OCI-LY1 (cell line): ENCODE measurements around the gene CRISPLD2.

Source experiments
- H2AFZ ChIP-seq: fragments of 200-600 bp; sonication (generic), shearing (Covaris generic); 2 replicates; pipeline ENCODE4 v1.6.0; 2014; ENCODE audit warnings: antibody characterized with exemption, mild to moderate bottlenecking, low read length
- H3F3A ChIP-seq: fragments of 200-600 bp; sonication (generic), shearing (Covaris generic); 2 replicates; pipeline ENCODE4 v1.6.0; 2014; ENCODE audit warnings: mild to moderate bottlenecking, antibody characterized with exemption, low read length, moderate library complexity; ENCODE audit not compliant: insufficient read depth
- H3K27ac ChIP-seq: fragments of 200-600 bp; sonication (generic); 2 replicates; pipeline ENCODE4 v1.5.1; 2014; ENCODE audit warnings: low read length, mixed run types, mild to moderate bottlenecking, low read depth; ENCODE audit not compliant: poor library complexity, severe bottlenecking
- H3K27me3 ChIP-seq: fragments of 200-600 bp; sonication (generic); 2 replicates; pipeline ENCODE4 v1.6.0; 2014; ENCODE audit warnings: antibody characterized with exemption, mild to moderate bottlenecking, low read length, moderate library complexity; ENCODE audit not compliant: insufficient read depth
- H3K36me3 ChIP-seq: fragments of 200-600 bp; sonication (generic); 2 replicates; pipeline ENCODE4 v1.6.1; 2014; ENCODE audit warnings: mild to moderate bottlenecking, antibody characterized with exemption, low read length, moderate library complexity, mixed read lengths; ENCODE audit not compliant: insufficient read depth
- H3K4me1 ChIP-seq: fragments of 200-600 bp; sonication (generic); 2 replicates; pipeline ENCODE4 v1.5.1; 2014; ENCODE audit warnings: mild to moderate bottlenecking, low read length, moderate library complexity; ENCODE audit not compliant: insufficient read depth, severe bottlenecking
- H3K4me2 ChIP-seq: fragments of 200-600 bp; sonication (generic), shearing (Covaris generic); 2 replicates; pipeline ENCODE4 v1.6.1; 2014; ENCODE audit warnings: low read length
- H3K4me3 ChIP-seq: fragments of 200-600 bp; sonication (generic); 2 replicates; pipeline ENCODE4 v1.5.1; 2014; ENCODE audit warnings: low read length, low read depth, mild to moderate bottlenecking, mixed read lengths; ENCODE audit not compliant: poor library complexity, severe bottlenecking
- H3K79me2 ChIP-seq: fragments of 200-600 bp; shearing (Covaris generic); 2 replicates; pipeline ENCODE4 v1.6.1; 2016; ENCODE audit warnings: mixed run types, low read length, mixed read lengths; ENCODE audit not compliant: insufficient read depth
- H3K9ac ChIP-seq: fragments of 200-600 bp; sonication (generic), shearing (Covaris generic); 2 replicates; pipeline ENCODE4 v1.6.1; 2014; ENCODE audit warnings: mild to moderate bottlenecking, low read length, mixed read lengths
- H3K9me2 ChIP-seq: fragments of 200-600 bp; sonication (generic), shearing (Covaris generic); 2 replicates; pipeline ENCODE4 v1.6.1; 2014; ENCODE audit warnings: low read depth, mild to moderate bottlenecking, low read length, mixed read lengths
- H3K9me3 ChIP-seq: fragments of 200-600 bp; shearing (Covaris generic); 2 replicates; pipeline ENCODE4 v1.6.1; 2014; ENCODE audit warnings: low read length, mixed read lengths
- H4K20me1 ChIP-seq: fragments of 200-600 bp; sonication (generic), shearing (Covaris generic); 2 replicates; pipeline ENCODE4 v1.6.0; 2016; ENCODE audit warnings: mild to moderate bottlenecking, low read length; ENCODE audit not compliant: insufficient read depth
- EZH2 ChIP-seq: fragments of 200-600 bp; sonication (generic), shearing (Covaris generic); IDR thresholded peaks from 2 replicates; pipeline ENCODE4 v1.8.0; 2017; ENCODE audit warnings: borderline replicate concordance, mixed run types, mild to moderate bottlenecking, antibody characterized with exemption, low read length, moderate library complexity, mixed read lengths
- TF ChIP-seq, protein P1 (sequence below): fragments of 200-600 bp; sonication (generic), shearing (Covaris generic); IDR thresholded peaks from 2 replicates; pipeline ENCODE4 v1.5.1; 2017; ENCODE audit warnings: mild to moderate bottlenecking, antibody characterized with exemption, low read length, moderate library complexity, mixed read lengths

CRISPLD2 gene

GRCh38 chr16:84806256-84806889 lies 13.4 kb upstream of the CRISPLD2 start:
- Histone ChIP-seq H4K20me1 (no peaks in the 10 kb centered on the region), H3F3A (no peaks in the 10 kb centered on the region), H3K4me2 (no peak overlapping the region), H3K9me2 (no peaks in the 10 kb centered on the region), H3K27ac (no peak overlapping the region), H3K4me1 (no peaks in the 10 kb centered on the region), H2AFZ (no peak overlapping the region), H3K36me3 (no peaks in the 10 kb centered on the region), H3K9me3 (no peaks in the 10 kb centered on the region), H3K27me3 (peaks cover 8% of the 10 kb centered on the region), H3K79me2 (no peaks in the 10 kb centered on the region), H3K9ac (no peak overlapping the region), H3K4me3 (no peak overlapping the region)
- TF ChIP-seq, protein P1, sequence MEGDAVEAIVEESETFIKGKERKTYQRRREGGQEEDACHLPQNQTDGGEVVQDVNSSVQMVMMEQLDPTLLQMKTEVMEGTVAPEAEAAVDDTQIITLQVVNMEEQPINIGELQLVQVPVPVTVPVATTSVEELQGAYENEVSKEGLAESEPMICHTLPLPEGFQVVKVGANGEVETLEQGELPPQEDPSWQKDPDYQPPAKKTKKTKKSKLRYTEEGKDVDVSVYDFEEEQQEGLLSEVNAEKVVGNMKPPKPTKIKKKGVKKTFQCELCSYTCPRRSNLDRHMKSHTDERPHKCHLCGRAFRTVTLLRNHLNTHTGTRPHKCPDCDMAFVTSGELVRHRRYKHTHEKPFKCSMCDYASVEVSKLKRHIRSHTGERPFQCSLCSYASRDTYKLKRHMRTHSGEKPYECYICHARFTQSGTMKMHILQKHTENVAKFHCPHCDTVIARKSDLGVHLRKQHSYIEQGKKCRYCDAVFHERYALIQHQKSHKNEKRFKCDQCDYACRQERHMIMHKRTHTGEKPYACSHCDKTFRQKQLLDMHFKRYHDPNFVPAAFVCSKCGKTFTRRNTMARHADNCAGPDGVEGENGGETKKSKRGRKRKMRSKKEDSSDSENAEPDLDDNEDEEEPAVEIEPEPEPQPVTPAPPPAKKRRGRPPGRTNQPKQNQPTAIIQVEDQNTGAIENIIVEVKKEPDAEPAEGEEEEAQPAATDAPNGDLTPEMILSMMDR = no peak
- TF ChIP-seq EZH2 = no peak

- TF ChIP-seq, protein P1 = no peak
- no peak for TF ChIP-seq EZH2
- H2AFZ ChIP-seq = no peak overlapping the region
- H3K79me2 ChIP-seq = no peaks in the 10 kb centered on the region
- H3K4me3 ChIP-seq = no peak overlapping the region
- no peak overlapping the region for H3K9ac ChIP-seq
- H3K4me1 ChIP-seq = no peaks in the 10 kb centered on the region
- H3K9me2 ChIP-seq = no peaks in the 10 kb centered on the region
- H4K20me1 ChIP-seq = no peaks in the 10 kb centered on the region
- H3K36me3 ChIP-seq = no peaks in the 10 kb centered on the region
- no peak overlapping the region for H3K4me2 ChIP-seq
- no peaks in the 10 kb centered on the region for H3F3A ChIP-seq
- H3K9me3 ChIP-seq = no peaks in the 10 kb centered on the region
- peaks cover 11% of the 10 kb centered on the region for H3K27me3 ChIP-seq
- no peak overlapping the region for H3K27ac ChIP-seq
These were observed 12.9 kb upstream of the CRISPLD2 start for GRCh38 chr16:84806890-84807258.

GRCh38 chr16:84807776-84808175 lies 12.0 kb upstream of the CRISPLD2 start:
- Histone ChIP-seq H3K9me3 (no peaks in the 10 kb centered on the region), H2AFZ (no peak overlapping the region), H4K20me1 (no peaks in the 10 kb centered on the region), H3K4me1 (no peaks in the 10 kb centered on the region), H3K27me3 (peaks cover 11% of the 10 kb centered on the region), H3K79me2 (no peaks in the 10 kb centered on the region), H3K36me3 (no peaks in the 10 kb centered on the region), H3K9ac (no peak overlapping the region), H3K4me3 (no peak overlapping the region), H3K9me2 (no peaks in the 10 kb centered on the region), H3K4me2 (no peak overlapping the region), H3F3A (no peaks in the 10 kb centered on the region), H3K27ac (no peak overlapping the region)
- TF ChIP-seq, protein P1 = no peak
- TF ChIP-seq EZH2 = no peak
